Measurements from ENCODE around the gene LDHAL6B.

LDHAL6B gene

DNA sequence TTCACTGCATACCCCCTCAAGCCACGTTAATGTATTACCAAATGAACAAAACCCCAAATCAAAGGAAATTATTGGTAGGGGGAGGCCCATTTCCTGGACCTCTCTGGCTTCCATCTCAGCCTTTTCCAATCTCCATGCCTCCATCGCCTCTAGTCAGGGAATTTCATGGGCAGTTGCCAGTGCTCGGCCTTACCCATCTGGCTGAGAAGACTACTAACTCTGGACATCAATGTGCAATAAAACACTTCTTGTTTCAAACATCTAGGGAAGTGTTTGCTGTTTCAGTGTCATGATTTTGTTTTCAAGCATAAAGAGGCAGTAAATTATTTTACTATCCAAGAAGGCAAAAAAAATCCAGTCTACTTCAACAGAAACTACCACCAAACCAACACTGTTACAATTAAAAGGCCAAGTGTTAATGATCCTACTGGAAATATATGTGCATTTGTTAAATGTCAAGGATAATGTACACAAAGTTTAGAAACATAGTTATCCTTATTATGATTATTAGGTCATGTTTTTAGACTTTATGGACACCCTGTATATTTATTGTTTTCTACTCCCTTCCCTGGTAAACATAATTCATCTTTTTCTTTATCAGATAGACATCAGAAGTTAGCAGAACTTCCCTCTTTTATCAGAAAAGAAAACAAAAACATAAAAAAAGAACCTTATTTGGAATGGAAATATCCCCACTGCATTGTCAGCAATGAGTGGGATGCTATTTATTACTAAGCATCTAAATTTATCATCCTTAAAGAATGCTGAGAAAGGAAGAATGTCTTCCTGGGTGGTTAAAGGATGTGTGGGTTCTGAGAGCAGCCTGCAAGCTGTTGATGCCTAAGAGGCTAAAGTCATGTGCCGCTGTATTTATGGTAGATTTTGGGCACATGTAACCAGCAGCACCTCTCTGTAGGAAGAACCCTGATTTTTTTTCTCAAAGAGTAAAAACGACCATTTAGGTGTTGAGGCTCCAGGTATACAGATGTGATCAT is 15.2 kb downstream of the LDHAL6B start:
- no peak for DNase-seq

DNA sequence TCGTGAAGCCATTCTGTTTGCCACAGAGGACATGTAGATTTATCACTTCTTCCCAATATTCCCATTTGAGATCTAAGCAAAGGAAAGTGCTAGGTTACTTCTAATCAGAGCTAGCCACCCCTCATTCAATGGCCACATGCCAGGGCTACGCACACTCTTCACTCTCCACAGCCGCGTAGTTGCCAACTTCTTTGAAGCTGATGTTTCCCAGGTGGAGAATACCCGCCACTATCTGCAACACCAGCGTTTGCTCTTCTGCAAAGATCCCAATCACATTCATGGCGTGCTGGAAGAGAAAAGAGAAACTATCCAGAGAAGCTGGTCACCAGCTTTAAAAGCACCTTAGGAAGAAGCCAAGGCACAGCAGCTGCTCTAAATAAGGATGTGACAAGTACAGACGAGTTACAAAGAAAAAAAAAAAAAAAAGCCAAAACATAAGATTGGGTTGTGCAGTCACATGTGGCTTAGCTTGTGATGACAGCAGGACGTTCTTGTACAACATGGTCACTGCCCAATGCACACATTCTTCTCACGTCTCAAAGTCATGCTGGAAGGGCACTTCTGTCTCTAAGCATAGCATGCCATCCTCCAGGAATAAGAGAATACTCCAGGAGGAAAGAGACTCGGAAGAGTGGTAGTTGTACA is 16.4 kb downstream of the LDHAL6B start:
- no peak for DNase-seq

GRCh38 chr15:59223736-59224135 is 17.1 kb downstream of the LDHAL6B start:
- no peak for DNase-seq

DNA sequence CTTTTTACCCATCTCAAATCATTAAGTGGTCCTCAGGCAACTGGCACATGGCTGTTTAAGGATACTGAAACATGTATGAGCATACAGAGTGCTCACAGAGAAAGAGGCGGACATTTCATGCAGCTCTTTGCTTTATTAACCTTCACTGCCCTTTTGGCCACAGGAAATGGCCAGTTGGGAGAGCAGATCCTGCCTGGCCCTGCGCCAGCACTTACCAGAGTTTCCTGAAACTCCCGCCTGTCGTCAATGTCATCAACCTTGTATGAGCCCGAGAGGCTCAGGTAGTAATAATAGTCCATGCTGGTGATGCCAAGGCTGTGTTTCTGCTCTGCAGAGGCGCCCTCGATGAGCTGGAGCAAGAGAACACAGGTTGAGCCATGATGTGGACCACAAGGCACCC is 17.8 kb downstream of the LDHAL6B start:
- DNase-seq: no peak

DNA sequence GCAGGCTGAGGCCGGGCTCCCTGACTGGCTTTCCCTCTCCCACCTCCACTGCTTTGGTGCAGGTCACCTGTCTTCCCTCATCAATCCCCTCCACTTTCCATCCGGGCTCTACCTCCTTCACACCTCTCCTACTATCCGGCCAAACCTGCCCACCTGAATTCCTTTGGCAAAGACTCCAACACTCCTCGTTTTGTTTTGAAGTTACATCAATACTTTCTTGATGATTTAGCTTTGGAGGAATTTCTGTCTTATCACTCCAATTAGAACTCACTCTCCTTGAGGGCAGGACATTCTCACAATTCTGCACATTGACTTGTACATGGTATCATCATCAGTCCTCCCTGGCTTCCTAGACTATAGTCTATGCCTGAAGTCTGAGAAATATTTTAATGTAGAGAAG is 20.4 kb downstream of the LDHAL6B start:
- DNase-seq: no peak

GRCh38 chr15:59229015-59229414 is 22.4 kb downstream of the LDHAL6B start:
- no peak for DNase-seq

GRCh38 chr15:59229453-59229852 is 22.8 kb downstream of the LDHAL6B start:
- DNase-seq: no peak

GRCh38 chr15:59230531-59231055 is 23.9 kb downstream of the LDHAL6B start:
- DNase-seq: no peak

DNA sequence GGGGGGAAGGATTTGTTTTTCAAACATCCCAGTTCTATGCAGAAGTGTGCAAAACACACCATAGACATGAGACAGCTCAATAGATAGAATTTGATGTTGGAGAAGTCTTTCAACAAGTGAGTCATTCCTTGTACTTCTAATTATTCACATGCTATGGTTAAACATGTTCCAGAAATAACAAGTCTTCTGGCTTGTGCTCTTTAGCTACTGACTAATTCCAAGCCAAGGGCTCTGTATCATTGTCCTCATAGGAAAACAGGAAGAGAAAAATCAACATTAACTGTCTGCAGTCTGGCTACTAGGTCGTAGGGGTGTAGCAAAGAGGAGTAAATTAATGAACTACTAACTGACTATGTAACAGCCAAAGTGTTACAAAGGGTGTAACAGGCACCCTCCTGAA is 25.8 kb downstream of the LDHAL6B start:
- no peak for DNase-seq

DNA sequence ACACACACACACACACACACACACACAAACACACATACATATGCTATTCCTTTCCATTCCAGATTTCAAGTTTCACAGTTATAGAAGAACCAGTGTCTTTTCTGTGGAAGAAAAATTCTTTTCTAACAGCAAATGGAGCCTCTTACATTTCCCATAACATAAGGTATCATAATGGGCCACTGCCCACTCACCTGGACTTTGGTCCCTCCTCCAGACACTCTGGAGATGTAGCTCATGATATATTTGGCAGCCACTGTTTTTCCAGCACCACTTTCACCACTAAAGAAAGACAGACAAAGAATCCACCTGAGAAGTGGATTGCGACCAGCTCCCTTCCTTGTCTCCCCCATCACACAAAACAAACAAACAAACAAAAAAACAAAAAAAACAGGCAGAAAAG is 29.8 kb downstream of the LDHAL6B start:
- DNase-seq: no peak

DNA sequence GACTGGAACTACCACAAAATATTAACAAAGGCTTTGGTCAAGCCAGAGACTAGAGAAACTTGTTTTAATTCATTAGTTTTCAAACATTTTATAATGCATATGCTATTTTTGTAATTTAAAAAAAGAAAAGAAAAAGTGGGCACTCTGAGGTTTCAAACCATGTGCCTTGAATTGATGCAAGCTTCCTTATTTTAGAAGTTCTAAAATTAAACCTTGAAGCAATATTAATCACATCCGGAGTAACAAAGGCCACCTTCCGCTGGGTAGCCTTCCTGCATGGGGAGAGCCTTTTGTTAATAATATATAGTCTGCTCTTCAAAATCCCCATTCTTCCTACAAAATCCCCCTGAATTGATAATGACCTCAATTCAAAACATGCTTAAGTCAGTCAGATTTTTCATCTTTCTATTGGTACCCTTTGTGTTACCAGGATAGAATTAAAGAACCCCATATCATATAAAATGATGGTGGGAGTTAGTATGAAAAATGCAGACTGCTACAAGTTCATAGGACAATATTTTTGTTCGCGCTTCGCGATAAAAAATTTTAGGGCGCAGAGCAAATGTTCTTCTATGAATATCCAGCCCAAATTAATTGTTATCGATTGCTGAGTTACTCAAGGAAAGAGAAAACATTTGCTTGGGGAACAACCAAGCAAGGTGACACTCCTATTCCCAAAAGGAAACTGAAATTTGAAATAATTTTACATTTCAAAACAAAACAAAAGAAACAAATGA is 30.6 kb downstream of the LDHAL6B start:
- DNase-seq: no peak

- DNase-seq: no peak
Observed at GRCh38 chr15:59237924-59238331, 31.3 kb downstream of the LDHAL6B start.

GRCh38 chr15:59240036-59240435 is 33.4 kb downstream of the LDHAL6B start:
- DNase-seq: no peak

GRCh38 chr15:59242649-59243048 is 36.0 kb downstream of the LDHAL6B start:
- DNase-seq: no peak

DNA sequence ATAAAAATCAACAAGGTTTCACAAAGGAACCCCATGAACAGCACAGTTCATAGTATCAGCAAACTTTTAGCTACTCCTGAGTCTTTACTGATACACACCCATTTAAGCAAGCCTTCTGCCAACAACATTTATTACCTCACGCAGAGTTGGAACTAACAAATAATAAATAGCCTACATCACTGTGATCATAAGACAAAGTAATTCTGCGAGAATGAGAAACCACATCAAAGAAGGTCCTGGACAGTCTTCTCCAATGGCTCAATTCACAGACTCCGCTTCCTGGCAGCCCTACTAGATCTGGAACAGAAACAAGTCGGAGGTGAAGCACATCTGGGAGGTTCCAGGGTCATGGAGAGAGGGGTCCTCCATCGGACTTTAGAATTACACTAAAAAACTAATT is 37.0 kb downstream of the LDHAL6B start:
- no peak for DNase-seq

DNA sequence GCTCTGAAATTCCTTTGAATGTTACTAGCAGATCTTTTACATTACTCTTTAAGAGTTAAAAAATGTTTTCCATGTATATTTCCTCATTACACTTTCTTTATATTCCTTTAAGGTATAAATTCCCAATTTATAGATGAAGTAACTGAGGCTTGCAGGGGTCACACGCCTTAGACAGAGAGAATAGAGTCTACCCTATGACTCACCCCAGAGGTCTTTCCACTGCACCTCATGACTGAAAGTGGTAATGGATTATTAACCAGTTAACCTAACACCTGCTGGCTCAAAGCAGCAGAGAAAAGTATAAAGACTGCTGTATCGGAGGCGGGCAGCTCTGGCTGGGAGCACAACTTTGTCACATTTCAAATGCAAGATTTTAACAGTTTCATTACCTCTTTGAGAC is 37.7 kb downstream of the LDHAL6B start:
- no peak for DNase-seq

DNA sequence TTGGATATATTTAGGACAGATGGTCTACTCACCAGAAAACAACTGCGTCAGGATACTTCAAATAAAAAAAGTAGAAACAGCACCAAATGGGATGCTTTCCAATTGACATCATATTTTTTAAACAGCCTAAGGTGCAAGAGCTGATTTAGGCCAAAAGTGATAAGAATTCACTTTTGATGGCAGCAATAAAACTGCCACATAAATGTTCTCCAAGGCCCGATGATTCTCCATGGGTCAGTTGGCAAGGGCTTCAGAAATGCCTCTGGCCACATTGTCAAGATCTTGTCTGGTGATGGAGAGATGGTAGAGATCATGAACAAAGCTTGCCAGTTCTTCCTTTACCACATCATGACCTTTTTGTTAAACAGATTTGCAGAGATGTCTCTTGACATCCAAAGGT is 38.9 kb downstream of the LDHAL6B start:
- no peak for DNase-seq

DNA sequence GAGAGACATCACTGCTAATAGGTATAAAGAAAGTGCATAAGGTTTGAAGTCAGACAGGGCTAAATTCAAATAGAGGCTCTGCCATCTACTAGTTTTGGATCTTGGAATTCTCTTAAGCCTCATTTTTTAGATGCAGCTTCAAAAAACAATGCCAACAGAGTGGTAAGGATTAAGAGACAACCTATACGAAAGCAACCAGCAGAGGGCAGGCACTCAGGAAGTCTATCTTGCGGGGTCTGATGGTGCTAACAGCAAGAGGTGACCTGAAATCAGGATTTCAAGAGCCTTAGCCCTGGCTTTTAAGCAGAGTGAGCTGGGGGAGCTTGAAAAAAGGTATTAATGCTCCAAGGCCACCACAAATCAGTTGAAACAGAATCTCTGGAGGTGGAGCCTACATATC is 40.7 kb downstream of the LDHAL6B start:
- DNase-seq: peak; percentile 16

DNA sequence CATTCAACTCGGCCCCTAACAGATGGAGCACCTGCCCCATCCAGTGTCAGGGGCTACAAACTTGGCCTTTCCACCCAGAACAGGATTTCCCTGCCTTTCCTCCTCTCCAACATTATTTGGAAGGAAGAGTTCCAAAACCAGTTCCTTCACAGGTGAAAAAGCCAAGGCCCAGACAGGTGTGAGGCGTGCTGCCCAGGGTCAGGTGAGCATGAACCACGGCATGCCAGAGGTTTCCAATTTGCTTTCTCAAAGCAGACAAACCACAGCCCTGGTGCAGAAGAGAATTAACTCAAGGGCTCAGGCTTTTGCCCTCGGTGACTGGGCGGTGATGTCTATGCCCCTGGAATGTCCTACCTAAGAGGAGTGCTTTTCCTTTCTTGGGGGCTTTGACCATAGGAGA is 43.2 kb downstream of the LDHAL6B start:
- DNase-seq: no peak

GRCh38 chr15:59250249-59250648 is 43.6 kb downstream of the LDHAL6B start:
- no peak for DNase-seq

- no peak for DNase-seq
Observed at GRCh38 chr15:59251001-59251845, 44.6 kb downstream of the LDHAL6B start.

- no peak for DNase-seq
Observed at GRCh38 chr15:59252137-59252536, 45.5 kb downstream of the LDHAL6B start.
